ENCODE measurements around the gene XK.
"Not testable (repeated sequence)": the region's sequence is repeated elsewhere in the genome, so short reads cannot be mapped to it uniquely, and the experiment has no call there.

XK gene

GRCh38 chrX:37757082-37757481 is 71.5 kb downstream of the XK start:
- DNase-seq, result no peak

GRCh38 chrX:37759351-37759750 is 73.8 kb downstream of the XK start:
- no peak for DNase-seq

- no peak for DNase-seq
These were observed 74.4 kb downstream of the XK start for GRCh38 chrX:37759878-37760418.

GRCh38 chrX:37763400-37763799 is 77.8 kb downstream of the XK start:
- no peak for DNase-seq

GRCh38 chrX:37765507-37765906 is 79.9 kb downstream of the XK start:
- no peak for DNase-seq

GRCh38 chrX:37767430-37767829 is 81.8 kb downstream of the XK start:
- DNase-seq, result no peak

GRCh38 chrX:37768866-37769265 is 83.3 kb downstream of the XK start:
- DNase-seq, result not testable (repeated sequence)

- no peak for DNase-seq
These were observed 90.8 kb downstream of the XK start for GRCh38 chrX:37776283-37776986.

- no peak for DNase-seq
These were observed 91.4 kb downstream of the XK start for GRCh38 chrX:37776987-37777325.

GRCh38 chrX:37779857-37780256 is 94.3 kb downstream of the XK start, which contains the start of gene CYBB:
Gene CYBB, plus strand, starts transcription at chrX:37780059. Its CDS starts 19 bp downstream, at chrX:37780078.
- no peak for DNase-seq

GRCh38 chrX:37781081-37781480 is 95.5 kb downstream of the XK start:
- no peak for DNase-seq

All from stimulated activated CD8-positive, alpha-beta memory T cell treated with anti-CD3 and anti-CD28 coated beads, Interleukin-4, amount 100 ng/mL, for 48 hours (primary cell).